ENCODE results near the gene ABCA6.
"Not testable (repeated sequence)": the region's sequence is repeated elsewhere in the genome, so short reads cannot be mapped to it uniquely, and the experiment has no call there.

Gene ABCA6

GRCh38 chr17:69141431-69142174 is at the start of gene ABCA6:
Gene ABCA6, minus strand, starts transcription at chr17:69141895. Its CDS starts 1,192 bp downstream, at chr17:69140703.
- no peak for DNase-seq

- no peak for DNase-seq
Observed at GRCh38 chr17:69188796-69189195, 47.1 kb upstream of the ABCA6 start.

GRCh38 chr17:69188064-69188463 is 46.4 kb upstream of the ABCA6 start:
- DNase-seq: no peak

GRCh38 chr17:69187294-69187693 is 45.6 kb upstream of the ABCA6 start:
- no peak for DNase-seq

GRCh38 chr17:69179227-69179952 is 37.7 kb upstream of the ABCA6 start:
- DNase-seq: no peak

GRCh38 chr17:69176457-69176795 is 34.7 kb upstream of the ABCA6 start:
- DNase-seq: no peak

GRCh38 chr17:69175625-69176456 is 34.1 kb upstream of the ABCA6 start:
- DNase-seq: peak; percentile 42

GRCh38 chr17:69175262-69175624 is 33.5 kb upstream of the ABCA6 start:
- no peak for DNase-seq

GRCh38 chr17:69173118-69173517 is 31.4 kb upstream of the ABCA6 start:
- DNase-seq: no peak

- DNase-seq: no peak
Observed at GRCh38 chr17:69170377-69170776, 28.7 kb upstream of the ABCA6 start.

GRCh38 chr17:69168642-69169041 is 26.9 kb upstream of the ABCA6 start:
- not testable (repeated sequence) for DNase-seq

- no peak for DNase-seq
Observed at GRCh38 chr17:69166957-69167356, 25.3 kb upstream of the ABCA6 start.

GRCh38 chr17:69164206-69164605 is 22.5 kb upstream of the ABCA6 start:
- DNase-seq: no peak

GRCh38 chr17:69159418-69159817 is 17.7 kb upstream of the ABCA6 start:
- DNase-seq: no peak

- DNase-seq: no peak
Observed at GRCh38 chr17:69154267-69154666, 12.6 kb upstream of the ABCA6 start.

GRCh38 chr17:69150333-69150732 is 8.6 kb upstream of the ABCA6 start:
- DNase-seq: no peak

- DNase-seq: no peak
Observed at GRCh38 chr17:69147460-69147859, 5.8 kb upstream of the ABCA6 start.

- no peak for DNase-seq
Observed at GRCh38 chr17:69144331-69145255, 2.9 kb upstream of the ABCA6 start.

- DNase-seq: no peak
Observed at GRCh38 chr17:69143683-69144231, 2.1 kb upstream of the ABCA6 start.

- no peak for DNase-seq
Observed at GRCh38 chr17:69143151-69143550, 1.5 kb upstream of the ABCA6 start.

- DNase-seq: no peak
Observed at GRCh38 chr17:69142175-69142802, 594 bp upstream of the ABCA6 start.

GRCh38 chr17:69134112-69134511 is 7.6 kb downstream of the ABCA6 start:
- no peak for DNase-seq

Data from CD4-positive, alpha-beta T cell treated with Interleukin-15 for 1 hour (primary cell).